SU-DHL-6 (cell line): ENCODE results near the gene TM9SF1.
"Not testable (repeated sequence)": the region's sequence is repeated elsewhere in the genome, so short reads cannot be mapped to it uniquely, and the experiment has no call there.

ENCODE experiments used
- H2AFZ ChIP-seq: fragments of 200-600 bp; sonication (generic); 2 replicates; pipeline ENCODE4 v1.6.1; 2014; ENCODE audit warnings: low read depth, mild to moderate bottlenecking, moderate library complexity, mixed read lengths, antibody characterized with exemption, low read length; ENCODE audit not compliant: severe bottlenecking
- H3F3A ChIP-seq: fragments of 200-600 bp; shearing (Covaris generic); 2 replicates; pipeline ENCODE4 v1.6.0; 2016; ENCODE audit warnings: antibody characterized with exemption, mild to moderate bottlenecking; ENCODE audit not compliant: insufficient read depth
- H3K27ac ChIP-seq: fragments of 200-600 bp; sonication (generic); 2 replicates; pipeline ENCODE4 v1.5.1; 2016; ENCODE audit warnings: low read depth, mild to moderate bottlenecking, low read length, moderate library complexity, mixed read lengths
- H3K27me3 ChIP-seq: fragments of 200-600 bp; sonication (generic), shearing (Covaris generic); 2 replicates; pipeline ENCODE4 v1.6.0; 2014; ENCODE audit warnings: mild to moderate bottlenecking, low read length
- H3K36me3 ChIP-seq: fragments of 200-600 bp; sonication (generic); 2 replicates; pipeline ENCODE4 v1.6.1; 2014; ENCODE audit warnings: mild to moderate bottlenecking, low read length, mixed read lengths
- H3K4me2 ChIP-seq: fragments of 300-600, 200-600 bp; shearing (Covaris generic), sonication (generic); 2 replicates; pipeline ENCODE4 v1.6.0; 2014; ENCODE audit warnings: low read length, low read depth, mild to moderate bottlenecking; ENCODE audit not compliant: poor library complexity, severe bottlenecking
- H3K4me3 ChIP-seq: fragments of 200-600 bp; sonication (generic); 2 replicates; pipeline ENCODE4 v1.5.1; 2014; ENCODE audit warnings: antibody characterized with exemption, low read length, mild to moderate bottlenecking, mixed read lengths; ENCODE audit not compliant: insufficient read depth, poor library complexity, severe bottlenecking
- H3K79me2 ChIP-seq: fragments of 200-600 bp; sonication (generic); 2 replicates; pipeline ENCODE4 v1.6.1; 2014; ENCODE audit warnings: mild to moderate bottlenecking, low read length, moderate library complexity; ENCODE audit not compliant: insufficient read depth
- H3K9ac ChIP-seq: fragments of 200-600 bp; sonication (generic); 2 replicates; pipeline ENCODE4 v1.7.0; 2014; ENCODE audit warnings: mild to moderate bottlenecking, low read length
- H3K9me2 ChIP-seq: fragments of 200-600 bp; sonication (generic); replicated peaks from 2 replicates; pipeline ENCODE4 v1.6.1; 2014; ENCODE audit warnings: low read length; ENCODE audit not compliant: insufficient read depth
- H3K9me3 ChIP-seq: fragments of 200-600 bp; sonication (generic); 2 replicates; pipeline ENCODE4 v1.6.1; 2014; ENCODE audit warnings: low read length, mixed read lengths; ENCODE audit not compliant: insufficient read depth
- H4K20me1 ChIP-seq: fragments of 200-600 bp; sonication (generic); 2 replicates; pipeline ENCODE4 v1.6.1; 2014; ENCODE audit warnings: low read depth, mild to moderate bottlenecking, antibody characterized with exemption, low read length, moderate library complexity, mixed read lengths
- EZH2phosphoT487 ChIP-seq: fragments of 200-600 bp; sonication (generic), shearing (Covaris generic); conservative IDR thresholded peaks from 2 replicates; pipeline ENCODE4 v1.6.1; 2018; ENCODE audit warnings: mild to moderate bottlenecking, antibody characterized with exemption, low read length, moderate library complexity, mixed read lengths
- TF ChIP-seq, protein P1 (sequence below): fragments of 200-600 bp; sonication (generic); IDR thresholded peaks from one replicate; pipeline ENCODE4 v1.5.1; 2017; ENCODE audit warnings: antibody characterized with exemption, mild to moderate bottlenecking, low read length, moderate library complexity; ENCODE audit not compliant: insufficient read depth, poor library complexity, severe bottlenecking

Gene TM9SF1

DNA sequence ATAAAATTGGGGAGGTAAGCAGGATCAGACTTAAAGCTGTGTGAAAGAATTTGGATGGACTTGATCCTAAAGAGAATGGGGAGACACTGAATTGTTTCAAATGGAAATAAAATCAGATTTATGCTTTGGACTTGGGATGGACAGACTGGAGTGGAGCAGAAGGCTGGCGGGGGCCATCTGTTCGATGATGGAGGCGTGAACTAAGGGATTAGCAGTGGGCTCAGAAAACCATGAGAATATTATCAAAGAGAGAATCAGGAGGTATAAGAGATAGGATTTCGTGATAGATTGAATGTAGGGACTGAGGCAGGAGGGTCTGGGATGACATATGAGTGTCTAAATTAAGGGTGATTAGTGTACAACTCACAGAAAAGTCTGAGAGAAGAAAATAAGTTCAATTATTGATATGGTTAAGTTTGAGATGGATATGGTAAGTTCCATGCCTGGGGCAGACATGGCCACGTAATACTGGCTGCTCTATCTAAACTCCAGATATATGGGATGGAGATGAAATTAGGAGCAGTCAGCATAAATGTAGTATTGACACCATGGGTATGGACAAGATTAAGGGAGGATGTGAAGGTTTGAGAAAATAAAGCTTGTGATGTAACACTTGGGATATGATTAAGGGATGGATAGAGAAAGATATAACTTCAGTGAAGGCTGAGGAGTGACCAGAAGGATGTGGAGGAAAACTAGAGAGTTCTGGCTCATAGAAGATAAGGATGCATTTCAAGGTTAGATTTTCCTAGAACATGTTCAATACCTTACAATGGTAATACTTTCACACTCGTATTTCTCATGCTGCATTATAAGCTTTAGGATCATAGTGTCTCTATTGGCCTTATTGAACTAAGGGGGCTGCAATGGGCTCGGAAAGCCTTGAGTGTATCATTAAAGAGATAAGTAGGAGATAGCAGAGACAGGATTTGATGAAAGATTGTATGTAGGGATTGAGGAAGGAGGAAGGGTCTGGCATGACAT is 9.2 kb upstream of the TM9SF1 start:
- Histone ChIP-seq H3K36me3 (peaks cover 3% of the 10 kb centered on the region; the same call in 1 of the 2 replicates), H3K9me2 (no peaks in the 10 kb centered on the region), H3F3A (peaks cover 6% of the 10 kb centered on the region; the same call in 1 of the 2 replicates), H3K9me3 (no peaks in the 10 kb centered on the region), H3K27me3 (no peaks in the 10 kb centered on the region), H3K79me2 (no peaks in the 10 kb centered on the region), H3K4me2 (no peak overlapping the region), H3K4me3 (no peak overlapping the region), H4K20me1 (no peaks in the 10 kb centered on the region), H3K9ac (no peak overlapping the region), H3K27ac (no peak overlapping the region), H2AFZ (no peak overlapping the region)
- TF ChIP-seq EZH2phosphoT487 = no peak
- TF ChIP-seq, protein P1, sequence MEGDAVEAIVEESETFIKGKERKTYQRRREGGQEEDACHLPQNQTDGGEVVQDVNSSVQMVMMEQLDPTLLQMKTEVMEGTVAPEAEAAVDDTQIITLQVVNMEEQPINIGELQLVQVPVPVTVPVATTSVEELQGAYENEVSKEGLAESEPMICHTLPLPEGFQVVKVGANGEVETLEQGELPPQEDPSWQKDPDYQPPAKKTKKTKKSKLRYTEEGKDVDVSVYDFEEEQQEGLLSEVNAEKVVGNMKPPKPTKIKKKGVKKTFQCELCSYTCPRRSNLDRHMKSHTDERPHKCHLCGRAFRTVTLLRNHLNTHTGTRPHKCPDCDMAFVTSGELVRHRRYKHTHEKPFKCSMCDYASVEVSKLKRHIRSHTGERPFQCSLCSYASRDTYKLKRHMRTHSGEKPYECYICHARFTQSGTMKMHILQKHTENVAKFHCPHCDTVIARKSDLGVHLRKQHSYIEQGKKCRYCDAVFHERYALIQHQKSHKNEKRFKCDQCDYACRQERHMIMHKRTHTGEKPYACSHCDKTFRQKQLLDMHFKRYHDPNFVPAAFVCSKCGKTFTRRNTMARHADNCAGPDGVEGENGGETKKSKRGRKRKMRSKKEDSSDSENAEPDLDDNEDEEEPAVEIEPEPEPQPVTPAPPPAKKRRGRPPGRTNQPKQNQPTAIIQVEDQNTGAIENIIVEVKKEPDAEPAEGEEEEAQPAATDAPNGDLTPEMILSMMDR = no peak

DNA sequence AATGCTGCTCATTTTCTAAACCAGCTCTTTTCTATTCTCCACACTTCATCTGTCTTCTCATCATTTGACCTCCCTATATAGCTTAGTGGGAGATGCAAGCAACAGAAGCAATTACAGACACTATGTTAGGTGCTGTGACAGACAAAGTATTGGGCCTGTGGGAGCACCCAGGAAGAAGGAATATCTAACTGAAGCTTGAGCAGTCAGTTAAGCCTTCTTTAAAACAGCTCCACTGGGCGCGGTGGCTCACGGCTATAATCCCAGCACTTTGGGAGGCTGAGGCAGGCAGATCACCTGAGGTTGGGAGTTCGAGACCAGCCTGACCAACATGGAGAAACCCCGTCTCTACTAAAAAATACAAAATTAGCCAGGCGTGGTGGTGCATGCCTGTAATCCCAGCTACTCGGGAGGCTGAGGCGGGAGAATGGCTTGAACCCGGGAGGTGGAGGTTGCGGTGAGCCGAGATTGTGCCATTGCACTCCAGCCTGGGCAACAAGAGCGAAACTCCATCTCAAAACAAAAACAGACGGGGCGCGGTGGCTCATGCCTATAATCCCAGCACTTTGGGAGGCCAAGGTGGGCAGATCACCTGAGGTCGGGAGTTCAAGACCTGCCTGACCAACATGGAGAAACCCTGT is 8.1 kb upstream of the TM9SF1 start:
- H3K9me2 ChIP-seq, H3K4me2 ChIP-seq, H3K27ac ChIP-seq, H2AFZ ChIP-seq, H3K27me3 ChIP-seq, H3K79me2 ChIP-seq, H4K20me1 ChIP-seq, H3K9me3 ChIP-seq, H3K4me3 ChIP-seq, H3K9ac ChIP-seq, H3K36me3 ChIP-seq, H3F3A ChIP-seq: not testable (repeated sequence)

DNA sequence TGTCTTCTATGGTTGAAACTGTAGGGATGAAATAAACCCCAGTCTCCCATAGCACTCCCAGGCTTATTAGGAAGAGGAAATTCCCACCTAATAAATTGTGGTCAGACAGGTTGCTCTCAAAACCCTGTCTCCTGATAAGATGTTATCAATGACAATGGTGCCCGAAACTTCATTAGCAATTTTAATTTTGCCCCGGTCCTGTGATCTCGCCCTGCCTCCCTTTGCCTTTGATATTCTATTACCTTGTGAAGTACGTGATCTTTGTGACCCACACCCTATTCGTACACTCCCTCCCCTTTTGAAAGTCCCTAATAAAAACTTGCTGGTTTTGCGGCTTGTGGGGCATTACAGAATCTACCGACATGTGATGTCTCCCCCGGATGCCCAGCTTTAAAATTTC is 7.3 kb upstream of the TM9SF1 start:
- H3K9me2 ChIP-seq, H3K4me2 ChIP-seq, H4K20me1 ChIP-seq, H3F3A ChIP-seq, H3K9ac ChIP-seq, H2AFZ ChIP-seq, H3K79me2 ChIP-seq, H3K4me3 ChIP-seq, H3K36me3 ChIP-seq, H3K9me3 ChIP-seq, H3K27ac ChIP-seq, H3K27me3 ChIP-seq: not testable (repeated sequence)

DNA sequence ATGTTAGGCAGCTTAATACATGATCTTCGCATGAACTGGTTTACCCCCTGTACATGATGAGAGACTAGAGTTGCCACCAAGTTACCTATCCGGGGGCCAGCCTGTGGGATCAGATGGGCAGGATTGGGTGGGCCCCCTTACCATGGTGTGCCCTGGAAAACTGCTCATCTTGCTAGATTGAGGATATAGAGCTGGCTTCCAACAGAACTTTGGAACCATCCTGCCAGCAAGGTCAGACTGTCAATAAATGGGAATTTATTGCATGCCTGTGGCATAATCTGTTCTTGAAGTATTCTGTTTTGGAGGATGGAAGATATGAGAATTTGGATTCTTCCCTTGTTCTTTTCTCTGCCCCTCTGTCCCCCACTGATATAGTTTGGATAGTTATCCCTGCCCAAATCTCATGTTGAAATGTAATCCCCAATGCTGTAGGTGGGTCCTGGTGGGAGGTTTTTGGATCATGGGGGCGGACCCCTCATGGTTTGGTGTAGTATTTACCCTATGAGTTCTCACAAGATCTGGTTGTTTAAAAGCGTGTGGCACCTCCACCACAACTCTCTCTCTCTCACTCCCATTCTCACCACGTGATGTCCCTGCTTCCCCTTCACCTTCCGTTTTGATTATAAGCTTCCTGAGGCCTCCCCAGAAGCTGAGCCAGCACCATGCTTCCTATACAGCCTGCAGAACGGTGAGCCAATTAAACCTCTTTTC is 3.7 kb upstream of the TM9SF1 start:
- Histone ChIP-seq H3K27ac (no peak overlapping the region), H3K9me3 (no peaks in the 10 kb centered on the region), H3K9ac (no peak overlapping the region), H2AFZ (no peak overlapping the region), H3K9me2 (no peaks in the 10 kb centered on the region), H3K4me2 (peak overlapping the region; percentile 6), H3F3A (peaks cover 24% of the 10 kb centered on the region), H3K36me3 (peaks cover 3% of the 10 kb centered on the region; the same call in 1 of the 2 replicates), H3K79me2 (peaks cover 17% of the 10 kb centered on the region; the same call in 1 of the 2 replicates), H3K27me3 (no peaks in the 10 kb centered on the region), H4K20me1 (no peaks in the 10 kb centered on the region), H3K4me3 (no peak overlapping the region)
- TF ChIP-seq EZH2phosphoT487 = no peak
- TF ChIP-seq, protein P1 = no peak
